T-cell (primary cell): Measurements from ENCODE around the gene KCNT1. TPM values are rescaled to one million over a fixed set of nuclear protein-coding genes. Genes with fewer than 3 reads are reported as not detected.

Experiments used
- ATAC-seq, 4 experiments: fragments of 200-7000 bp in 3 of 4; fragments of 150-1000 bp in 1 of 4; cut with Tn5 transposase; replicated peaks in 1 of 4; 1 replicate in 3 of 4; 2 replicates in 1 of 4; pipeline ENCODE4 v1.10.0; 2021; ENCODE audit warnings: moderate library complexity in 3 of 4, mild to moderate bottlenecking in 2 of 4, moderate number of reproducible peaks in 1 of 4
- CTCF ChIA-PET, 2 donors: fragments of 300-600 bp; sonication (Branson Sonifier 250); formaldehyde crosslinking; loops; one replicate each; lab custom pipeline; 2022; ENCODE audit warnings: antibody characterized with exemption in 2 of 2; lab: Charles Lee
- POLR2A ChIA-PET, 2 donors: fragments of 300-600 bp; sonication (Branson Sonifier 250); formaldehyde crosslinking; loops; one replicate each; lab custom pipeline; 2022; ENCODE audit warnings: antibody characterized with exemption in 2 of 2; lab: Charles Lee
- DNase-seq, 35 experiments: peaks; one replicate each; pipeline versions ENCODE4 v3.0.0 to v3.0.0-alpha.2; 2013 to 2023
- H3K27ac ChIP-seq: one replicate; pipeline ENCODE4 v1.5.1; 2013; ENCODE audit warnings: low read length
- H3K27me3 ChIP-seq, 2 experiments: replicated peaks in 1 of 2; 1 replicate in 1 of 2; 2 replicates in 1 of 2; pipeline versions ENCODE4 v1.6.1 to v1.7.0; 2013; ENCODE audit warnings: low read length in 1 of 2, mixed read lengths in 1 of 2; ENCODE audit not compliant: control insufficient read depth in 2 of 2, insufficient read depth in 2 of 2; ENCODE audit errors: extremely low read depth in 1 of 2
- H3K36me3 ChIP-seq, 2 donors: 1 replicate in 1 of 2; 2 replicates in 1 of 2; pipeline versions ENCODE4 v1.6.1 to v1.7.0; 2013; ENCODE audit warnings: low read length in 1 of 2; ENCODE audit not compliant: control insufficient read depth in 2 of 2, insufficient read depth in 1 of 2; ENCODE audit errors: extremely low read depth in 1 of 2
- H3K4me1 ChIP-seq, 2 experiments: 1 replicate in 1 of 2; 2 replicates in 1 of 2; pipeline versions ENCODE4 v1.6.1 to v1.7.0; 2013; ENCODE audit warnings: low read length in 2 of 2, mixed read lengths in 1 of 2; ENCODE audit not compliant: insufficient read depth in 2 of 2, control insufficient read depth in 1 of 2; ENCODE audit errors: extremely low read depth in 1 of 2
- H3K4me3 ChIP-seq, 2 donors: 1 replicate in 1 of 2; 2 replicates in 1 of 2; pipeline versions ENCODE4 v1.5.1 to v1.7.0; 2013; ENCODE audit warnings: mild to moderate bottlenecking in 2 of 2, low read length in 1 of 2, moderate library complexity in 1 of 2; ENCODE audit not compliant: control insufficient read depth in 1 of 2; ENCODE audit errors: extremely low read depth in 1 of 2
- H3K9me3 ChIP-seq: 2 replicates; pipeline ENCODE4 v1.7.0; 2013
- H3K27ac Mint-ChIP-seq, 2 donors: one replicate each; pipeline ENCODE4 v1.8.0; 2020 to 2021; ENCODE audit warnings: mild to moderate bottlenecking in 2 of 2, mixed read lengths in 2 of 2
- H3K27me3 Mint-ChIP-seq, 2 donors: one replicate each; pipeline ENCODE4 v1.8.0; 2021 to 2022; ENCODE audit warnings: mixed read lengths in 2 of 2
- H3K36me3 Mint-ChIP-seq: one replicate; pipeline ENCODE4 v1.8.0; 2021; ENCODE audit warnings: mixed read lengths
- H3K4me1 Mint-ChIP-seq, 3 donors: one replicate each; pipeline ENCODE4 v1.8.0; 2020 to 2022; ENCODE audit warnings: mixed read lengths in 3 of 3, mild to moderate bottlenecking in 1 of 3
- H3K4me3 Mint-ChIP-seq, 3 donors: one replicate each; pipeline ENCODE4 v1.8.0; 2020 to 2022; ENCODE audit warnings: mild to moderate bottlenecking in 3 of 3, mixed read lengths in 3 of 3, moderate library complexity in 3 of 3
- H3K9me3 Mint-ChIP-seq, 3 donors: one replicate each; pipeline ENCODE4 v1.8.0; 2020 to 2022; ENCODE audit warnings: mixed read lengths in 3 of 3
- WGBS: methylation state at CpG from one replicate; pipeline ENCODE4 v1.1.5; 2013; ENCODE audit warnings: missing lambda C conversion rate; ENCODE audit not compliant: insufficient coverage; 5-methylcytosine and 5-hydroxymethylcytosine counted together
- total RNA-seq, 35 experiments: library from RNA in 6 of 35; stranded (reverse) in 6 of 35; fragments of 120-200 nt in 1 of 35; gene quantifications; one replicate each; pipeline versions ENCODE4 v1.2.1 to v1.2.4 and lab custom pipeline; 2013 to 2026

KCNT1 gene
- total RNA-seq, 5 donors from 2014 or later (not counting 1 experiment from before 2014, with no cell fraction given) = 0.07 to 0.54 (median 0.16) TPM; not detected in 2

DNA sequence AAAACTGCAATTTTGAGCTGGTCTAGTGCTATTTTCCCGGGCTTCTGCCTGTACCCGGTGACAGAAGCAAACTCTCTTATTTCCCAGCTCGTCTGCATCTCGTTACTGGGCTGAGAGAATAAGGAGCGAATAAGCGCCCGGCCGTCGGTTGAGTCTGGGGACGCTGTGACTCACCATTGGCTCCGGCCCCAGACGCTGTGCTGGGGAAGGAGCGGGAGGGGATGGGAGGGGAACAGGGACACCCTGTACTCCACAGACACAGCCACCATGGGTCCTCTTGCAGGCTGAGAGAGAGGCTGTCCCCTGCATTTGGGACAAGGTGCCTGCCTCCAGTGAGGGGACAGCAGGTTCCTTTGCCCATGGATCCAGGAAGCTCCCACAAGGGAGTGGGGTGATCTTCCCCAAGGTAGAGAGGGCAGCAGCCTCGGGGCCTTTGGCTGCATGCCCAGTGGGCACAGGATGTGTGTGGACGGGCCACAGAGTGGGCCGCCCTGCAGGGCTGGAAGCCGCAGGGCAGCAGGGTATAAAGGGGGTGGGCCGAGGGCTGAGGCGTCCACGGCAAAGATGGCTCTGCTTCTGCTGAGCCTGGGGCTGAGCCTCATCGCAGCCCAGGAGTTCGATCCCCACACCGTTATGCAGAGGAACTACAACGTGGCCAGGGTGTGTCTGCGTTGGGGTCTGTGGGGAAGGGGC, 39.1 kb upstream of the KCNT1 start, which contains the start of gene LCN9:
TSS of gene LCN9 (plus strand) at position 552 of the 693 bp plus-strand sequence. CDS start at position 565, 13 bp downstream.
- Mint-ChIP-seq H3K27ac (no peak within 1 kb of the TSS), H3K4me1 (no peaks in the 10 kb centered on the region), H3K27me3 (peaks cover 0 to 2% of the 10 kb centered on the region in 2 donors), H3K36me3 (no peaks in the 10 kb centered on the region), H3K4me3 (no peak within 1 kb of the TSS), H3K9me3 (no peaks in the 10 kb centered on the region)
- ATAC-seq = no peak
- H3K4me3 ChIP-seq = no peak within 1 kb of the TSS
- ChIA-PET CTCF (no interaction called here), POLR2A (no interaction called here)
- H3K4me1 ChIP-seq = no peaks in the 10 kb centered on the region
- peaks cover 0 to 21% of the 10 kb centered on the region in 2 experiments for H3K27me3 ChIP-seq
- no peaks in the 10 kb centered on the region for H3K9me3 ChIP-seq
- no peaks in the 10 kb centered on the region for H3K36me3 ChIP-seq
- 79% methylated on average over 13 of the region's 25 CpGs for WGBS
- no peak for DNase-seq
- H3K27ac ChIP-seq = no peak within 1 kb of the TSS

- Mint-ChIP-seq H3K4me3 (no peak overlapping the region), H3K36me3 (no peaks in the 10 kb centered on the region), H3K27me3 (peaks cover 0 to 2% of the 10 kb centered on the region in 2 donors), H3K27ac (no peak overlapping the region), H3K4me1 (no peaks in the 10 kb centered on the region), H3K9me3 (no peaks in the 10 kb centered on the region)
- ATAC-seq (no peak), DNase-seq (no peak)
- Histone ChIP-seq H3K4me3 (no peak overlapping the region), H3K4me1 (no peaks in the 10 kb centered on the region), H3K36me3 (no peaks in the 10 kb centered on the region), H3K9me3 (no peaks in the 10 kb centered on the region), H3K27ac (no peak overlapping the region), H3K27me3 (peaks cover 0 to 21% of the 10 kb centered on the region in 2 experiments)
- POLR2A ChIA-PET = no interaction called here
- CTCF ChIA-PET = no interaction called here
- WGBS = 40% methylated on average over 3 of the region's 3 CpGs
Measured at GRCh38 chr9:135663451-135663770, 38.6 kb upstream of the KCNT1 start.

DNA sequence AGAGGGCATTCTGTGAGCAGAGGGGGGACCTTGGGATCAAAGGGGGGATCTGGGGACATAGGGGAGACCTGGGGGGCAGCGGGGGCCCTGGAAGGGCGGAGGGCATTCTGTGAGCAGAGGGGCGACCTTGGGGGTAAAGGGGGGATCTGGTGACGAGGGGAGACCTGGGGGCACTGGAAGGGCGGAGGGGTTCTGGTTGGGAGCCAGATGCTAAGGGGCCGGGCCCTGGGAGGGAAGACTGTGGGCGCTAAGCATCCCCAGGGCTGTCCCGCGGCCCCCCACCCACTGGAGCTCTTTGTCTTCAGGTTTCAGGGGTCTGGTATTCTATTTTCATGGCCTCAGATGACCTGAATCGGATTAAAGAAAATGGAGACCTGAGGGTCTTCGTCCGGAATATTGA, 38.1 kb upstream of the KCNT1 start:
- no peak for DNase-seq
- no peaks in the 10 kb centered on the region for H3K36me3 Mint-ChIP-seq
- peaks cover 0 to 2% of the 10 kb centered on the region in 2 donors for H3K27me3 Mint-ChIP-seq
- Histone ChIP-seq H3K9me3 (no peaks in the 10 kb centered on the region), H3K27ac (no peak overlapping the region), H3K4me3 (no peak overlapping the region), H3K27me3 (peaks cover 0 to 19% of the 10 kb centered on the region in 2 experiments), H3K4me1 (no peaks in the 10 kb centered on the region), H3K36me3 (no peaks in the 10 kb centered on the region)
- WGBS = 88% methylated on average over 12 of the region's 12 CpGs
- ChIA-PET CTCF (no interaction called here), POLR2A (no interaction called here)
- no peak overlapping the region for H3K4me3 Mint-ChIP-seq
- H3K4me1 Mint-ChIP-seq = no peaks in the 10 kb centered on the region
- H3K9me3 Mint-ChIP-seq = no peaks in the 10 kb centered on the region
- no peak overlapping the region for H3K27ac Mint-ChIP-seq
- no peak for ATAC-seq

- no peak overlapping the region for H3K27ac Mint-ChIP-seq
- WGBS = 94% methylated on average over 8 of the region's 10 CpGs
Measured at GRCh38 chr9:135664266-135664665, 37.7 kb upstream of the KCNT1 start.

GRCh38 chr9:135664801-135665794, 36.9 kb upstream of the KCNT1 start:
- Mint-ChIP-seq H3K4me3 (no peak overlapping the region), H3K27me3 (peaks cover 0 to 2% of the 10 kb centered on the region in 2 donors), H3K36me3 (no peaks in the 10 kb centered on the region), H3K4me1 (no peaks in the 10 kb centered on the region), H3K9me3 (no peaks in the 10 kb centered on the region), H3K27ac (no peak overlapping the region)
- no peak for ATAC-seq
- POLR2A ChIA-PET = no interaction called here
- CTCF ChIA-PET = no interaction called here
- H3K27ac ChIP-seq = no peak overlapping the region
- no peaks in the 10 kb centered on the region for H3K4me1 ChIP-seq
- peaks cover 0 to 23% of the 10 kb centered on the region in 2 experiments for H3K27me3 ChIP-seq
- no peaks in the 10 kb centered on the region for H3K36me3 ChIP-seq
- DNase-seq = no peak
- WGBS = 72% methylated on average over 9 of the region's 32 CpGs
- no peaks in the 10 kb centered on the region for H3K9me3 ChIP-seq
- no peak overlapping the region for H3K4me3 ChIP-seq

More at GRCh38 chr9:135664266-135664665, 37.7 kb upstream of the KCNT1 start:
- no peaks in the 10 kb centered on the region for H3K36me3 ChIP-seq
- no peak overlapping the region for H3K27ac ChIP-seq
- DNase-seq = no peak
- H3K4me3 ChIP-seq = no peak overlapping the region
- Mint-ChIP-seq H3K9me3 (no peaks in the 10 kb centered on the region), H3K4me3 (no peak overlapping the region), H3K4me1 (no peaks in the 10 kb centered on the region), H3K36me3 (no peaks in the 10 kb centered on the region), H3K27me3 (peaks cover 0 to 2% of the 10 kb centered on the region in 2 donors)
- POLR2A ChIA-PET = no interaction called here
- peaks cover 0 to 19% of the 10 kb centered on the region in 2 experiments for H3K27me3 ChIP-seq
- no peak for ATAC-seq
- CTCF ChIA-PET = no interaction called here
- no peaks in the 10 kb centered on the region for H3K9me3 ChIP-seq
- no peaks in the 10 kb centered on the region for H3K4me1 ChIP-seq

DNA sequence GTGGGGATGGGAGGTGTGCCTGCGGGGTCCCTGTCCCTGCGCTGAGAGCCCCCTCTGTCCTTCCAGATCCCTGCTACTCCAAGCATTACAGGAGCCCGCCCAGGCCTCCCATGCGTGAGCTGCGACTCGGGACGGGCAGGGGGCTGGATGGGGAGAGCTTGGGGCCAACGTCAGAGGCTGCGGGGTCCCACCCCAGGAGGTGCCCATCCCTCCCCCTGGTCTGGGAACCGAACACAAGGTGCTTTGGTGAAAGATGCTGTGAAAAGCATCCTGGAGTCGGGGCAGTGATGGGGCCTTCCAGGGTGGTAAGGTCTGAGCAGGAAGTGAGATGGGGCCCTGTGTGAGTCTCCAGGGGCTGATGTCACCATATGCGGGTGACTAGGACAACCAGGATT, 36.2 kb upstream of the KCNT1 start:
- H3K4me1 ChIP-seq = no peaks in the 10 kb centered on the region
- Mint-ChIP-seq H3K9me3 (no peaks in the 10 kb centered on the region), H3K4me1 (no peaks in the 10 kb centered on the region), H3K27ac (no peak overlapping the region), H3K4me3 (no peak overlapping the region), H3K27me3 (peaks cover 0 to 2% of the 10 kb centered on the region in 2 donors), H3K36me3 (no peaks in the 10 kb centered on the region)
- DNase-seq (no peak), ATAC-seq (no peak)
- CTCF ChIA-PET = no interaction called here
- H3K4me3 ChIP-seq = no peak overlapping the region
- no peaks in the 10 kb centered on the region for H3K36me3 ChIP-seq
- H3K27ac ChIP-seq = no peak overlapping the region
- WGBS = 43% methylated on average over 5 of the region's 12 CpGs
- H3K9me3 ChIP-seq = no peaks in the 10 kb centered on the region
- POLR2A ChIA-PET = no interaction called here
- H3K27me3 ChIP-seq = peaks cover 0 to 25% of the 10 kb centered on the region in 2 experiments
